ENCODE data around the gene MEF2A. TPM values are rescaled to one million over a fixed set of nuclear protein-coding genes. Genes with fewer than 3 reads are reported as not detected.

MEF2A gene
- total RNA-seq, 1 experiment from 2014 or later = 19.6 TPM

DNA sequence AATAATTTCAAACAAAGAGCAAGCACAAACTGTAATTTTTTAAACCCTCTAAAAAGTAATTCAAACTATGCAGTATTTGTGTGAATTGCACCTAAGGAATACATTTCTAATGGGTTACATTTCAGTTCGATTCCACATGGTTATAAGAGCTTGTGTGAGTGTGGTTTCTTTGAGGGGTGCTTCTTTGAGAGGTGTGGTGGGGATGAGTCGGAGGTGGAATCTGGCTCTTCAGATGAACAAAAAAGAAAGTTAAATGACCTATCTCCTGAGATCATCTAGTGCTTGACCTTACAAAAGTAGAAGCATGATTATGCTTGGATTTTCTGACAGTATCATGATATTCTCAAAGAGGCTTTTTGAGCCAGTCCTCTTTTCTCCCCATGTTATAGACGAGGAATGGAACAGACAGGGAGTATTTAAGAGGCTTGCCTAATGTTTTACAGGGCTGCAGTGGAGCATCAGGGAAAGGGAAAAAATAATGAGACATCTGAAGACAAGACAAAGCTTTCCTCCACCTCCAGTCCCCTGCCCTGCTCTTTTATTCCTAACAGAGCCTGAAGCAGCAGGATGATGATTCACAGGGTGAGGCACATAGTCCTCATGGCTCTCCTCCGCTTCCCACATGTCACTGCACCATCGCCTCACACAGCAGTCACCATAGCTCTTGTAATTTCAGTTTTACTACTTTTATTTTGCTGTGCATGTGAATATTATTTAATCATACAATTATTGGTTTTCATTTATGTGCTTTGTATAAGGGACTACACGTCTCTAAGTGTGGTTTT, 85.4 kb downstream of the MEF2A start:
- no peak overlapping the region for H3K27ac Mint-ChIP-seq (ENCODE audit: unreplicated experiment)
- H3K4me3 Mint-ChIP-seq (ENCODE audit: unreplicated experiment) = no peak overlapping the region
- POLR2A ChIA-PET = no interaction called here

DNA sequence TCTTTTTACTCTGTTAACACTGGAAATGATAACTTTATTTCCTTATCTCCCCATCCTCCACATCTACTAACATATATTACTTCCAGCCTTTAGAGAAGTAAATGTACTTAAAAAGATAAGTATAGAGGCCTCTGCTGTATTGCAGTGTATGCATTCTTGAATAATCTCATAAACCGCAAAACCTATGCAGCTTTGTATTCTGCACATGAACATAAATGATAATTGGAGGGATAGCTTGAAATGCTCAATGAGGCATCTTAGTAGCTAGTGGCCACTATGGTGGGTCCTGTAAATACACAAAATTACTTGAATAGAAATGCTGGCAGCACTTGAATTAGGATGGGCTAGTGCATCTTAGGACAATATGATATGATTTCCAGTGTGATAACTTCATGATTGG, 90.4 kb downstream of the MEF2A start:
- no TSS peak for BruUV-seq (replicated peaks)
- no peak overlapping the region for H3K27ac Mint-ChIP-seq (ENCODE audit: unreplicated experiment)
- no peak for TF ChIP-seq CTCF (IDR thresholded peaks at IDR 0.05; ENCODE audit: insufficient read depth in 1 of 2, low read depth in 1 of 2, low read length in 1 of 2, severe bottlenecking in 1 of 2, unreplicated experiment in 1 of 2)
- ChIA-PET POLR2A (no interaction called here), CTCF (no interaction called here)
- intact Hi-C loops (cut with micrococcal nuclease; ENCODE audit: unreplicated experiment) = no loop called here
- Histone ChIP-seq H3K4me3 (ENCODE audit: low read depth, low read length) (no peak overlapping the region), H3K36me3 (ENCODE audit: control insufficient read depth, insufficient read depth, low read length) (no peaks in the 10 kb centered on the region), H3K9me3 (no peaks in the 10 kb centered on the region), H3K27me3 (replicated peaks; ENCODE audit: control insufficient read depth, insufficient read depth, low read length) (no peaks in the 10 kb centered on the region), H3K4me1 (no peaks in the 10 kb centered on the region)
- no peaks in the 10 kb centered on the region for H3K9me3 Mint-ChIP-seq (ENCODE audit: unreplicated experiment)
- H3K4me1 Mint-ChIP-seq (ENCODE audit: low read depth, unreplicated experiment) = no peaks in the 10 kb centered on the region
- no peak overlapping the region for H3K4me3 Mint-ChIP-seq (ENCODE audit: unreplicated experiment)
- DNase-seq = no peak
- no peaks in the 10 kb centered on the region for H3K27me3 Mint-ChIP-seq (ENCODE audit: insufficient read depth, unreplicated experiment)
- H3K36me3 Mint-ChIP-seq (ENCODE audit: insufficient read depth, unreplicated experiment) = peaks cover 5% of the 10 kb centered on the region

More for the DNA sequence above, 85.4 kb downstream of the MEF2A start:
- DNase-seq = no peak
- no peaks in the 10 kb centered on the region for H3K27me3 ChIP-seq (replicated peaks; ENCODE audit: control insufficient read depth, insufficient read depth, low read length)
- no peaks in the 10 kb centered on the region for H3K9me3 ChIP-seq
- Mint-ChIP-seq H3K36me3 (ENCODE audit: insufficient read depth, unreplicated experiment) (peaks cover 5% of the 10 kb centered on the region), H3K9me3 (ENCODE audit: unreplicated experiment) (no peaks in the 10 kb centered on the region), H3K27me3 (ENCODE audit: insufficient read depth, unreplicated experiment) (no peaks in the 10 kb centered on the region), H3K4me1 (ENCODE audit: low read depth, unreplicated experiment) (no peaks in the 10 kb centered on the region)
- intact Hi-C loops (cut with micrococcal nuclease; ENCODE audit: unreplicated experiment) = no loop called here
- H3K4me3 ChIP-seq (ENCODE audit: low read depth, low read length) = no peak overlapping the region
- H3K36me3 ChIP-seq (ENCODE audit: control insufficient read depth, insufficient read depth, low read length) = no peaks in the 10 kb centered on the region
- no peaks in the 10 kb centered on the region for H3K4me1 ChIP-seq
- CTCF ChIA-PET = no interaction called here
- BruUV-seq (replicated peaks) = no TSS peak
- no peak for TF ChIP-seq CTCF (IDR thresholded peaks at IDR 0.05; ENCODE audit: insufficient read depth in 1 of 2, low read depth in 1 of 2, low read length in 1 of 2, severe bottlenecking in 1 of 2, unreplicated experiment in 1 of 2)

DNA sequence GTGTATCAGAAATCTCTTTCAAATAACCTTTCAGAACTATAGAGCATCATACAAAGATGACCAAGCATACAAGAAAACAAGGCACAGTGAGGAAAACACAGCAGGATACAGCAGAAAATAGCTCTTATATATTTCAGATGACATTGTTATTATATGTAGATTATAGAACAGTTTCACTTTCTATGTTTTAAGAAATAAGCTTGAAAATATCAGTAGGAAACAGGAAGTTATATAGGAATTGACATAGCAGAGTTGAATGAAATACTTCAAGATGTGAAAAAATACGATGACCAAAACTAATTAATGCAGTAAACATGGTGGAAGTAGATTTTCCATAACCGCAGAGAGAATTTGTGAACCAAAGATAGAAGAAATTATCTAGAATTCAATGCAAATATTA, 92.2 kb downstream of the MEF2A start:
- H3K27me3 Mint-ChIP-seq (ENCODE audit: insufficient read depth, unreplicated experiment) = no peaks in the 10 kb centered on the region
- intact Hi-C loops (cut with micrococcal nuclease; ENCODE audit: unreplicated experiment) = no loop called here
- no peak for TF ChIP-seq CTCF (IDR thresholded peaks at IDR 0.05; ENCODE audit: insufficient read depth in 1 of 2, low read depth in 1 of 2, low read length in 1 of 2, severe bottlenecking in 1 of 2, unreplicated experiment in 1 of 2)
- Histone ChIP-seq H3K27me3 (replicated peaks; ENCODE audit: control insufficient read depth, insufficient read depth, low read length) (no peaks in the 10 kb centered on the region), H3K4me1 (no peaks in the 10 kb centered on the region), H3K4me3 (ENCODE audit: low read depth, low read length) (no peak overlapping the region), H3K36me3 (ENCODE audit: control insufficient read depth, insufficient read depth, low read length) (no peaks in the 10 kb centered on the region), H3K9me3 (no peaks in the 10 kb centered on the region)
- no peak overlapping the region for H3K27ac Mint-ChIP-seq (ENCODE audit: unreplicated experiment)
- CTCF ChIA-PET = no interaction called here
- BruUV-seq (replicated peaks) = no TSS peak
- no peak overlapping the region for H3K4me3 Mint-ChIP-seq (ENCODE audit: unreplicated experiment)
- POLR2A ChIA-PET = no interaction called here
- no peak for DNase-seq
- no peaks in the 10 kb centered on the region for H3K9me3 Mint-ChIP-seq (ENCODE audit: unreplicated experiment)
- peaks cover 5% of the 10 kb centered on the region for H3K36me3 Mint-ChIP-seq (ENCODE audit: insufficient read depth, unreplicated experiment)
- no peaks in the 10 kb centered on the region for H3K4me1 Mint-ChIP-seq (ENCODE audit: low read depth, unreplicated experiment)

Measured in Caco-2 (cell line).